Measurements from ENCODE around the gene ARID3A. TPM values are rescaled to one million over a fixed set of nuclear protein-coding genes. Genes with fewer than 3 reads are reported as not detected.
"Not testable (repeated sequence)": the region's sequence is repeated elsewhere in the genome, so short reads cannot be mapped to it uniquely, and the experiment has no call there.

ARID3A gene
- total RNA-seq, 1 experiment from 2014 or later, result 5.6 TPM

DNA sequence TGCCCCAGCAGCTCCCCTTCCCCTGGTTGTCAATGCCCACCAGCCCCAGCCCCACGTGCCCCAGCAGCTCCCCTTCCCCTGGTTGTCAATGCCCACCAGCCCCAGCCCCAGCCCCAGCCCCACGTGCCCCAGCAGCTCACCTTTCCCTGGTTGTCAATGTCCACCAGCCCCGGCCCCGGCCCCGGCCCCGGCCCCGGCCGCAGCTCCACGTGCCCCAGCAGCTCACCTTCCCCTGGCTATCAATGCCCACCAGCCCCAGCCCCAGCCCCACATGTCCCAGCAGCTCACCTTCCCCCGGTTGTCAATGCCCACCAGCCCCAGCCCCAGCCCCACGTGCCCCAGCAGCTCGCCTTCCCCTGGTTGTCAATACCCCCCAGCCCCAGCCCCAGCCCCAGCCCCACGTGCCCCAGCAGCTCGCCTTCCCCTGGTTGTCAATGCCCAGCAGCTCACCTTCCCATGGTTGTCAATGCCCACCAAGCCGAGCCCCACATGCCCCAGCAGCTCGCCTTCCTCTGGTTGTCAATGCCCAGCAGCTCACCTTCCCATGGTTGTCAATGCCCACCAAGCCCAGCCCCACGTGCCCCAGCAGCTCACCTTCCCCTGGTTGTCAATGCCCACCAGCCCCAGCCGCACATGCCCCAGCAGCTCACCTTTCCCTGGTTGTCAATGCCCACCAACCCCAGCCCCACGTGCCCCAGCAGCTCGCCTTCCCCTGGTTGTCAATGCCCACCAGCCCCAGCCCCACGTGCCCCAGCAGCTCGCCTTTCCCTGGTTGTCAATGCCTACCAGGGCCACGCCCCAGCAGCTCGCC, 46.9 kb upstream of the ARID3A start:
- H3K9me3 ChIP-seq (ENCODE audit: low read length); H3K27me3 ChIP-seq (ENCODE audit: low read length); DNase-seq; H3K36me3 ChIP-seq (ENCODE audit: low read depth, low read length); H3K4me2 ChIP-seq (ENCODE audit: low read length); BruUV-seq (replicated peaks); H3F3A ChIP-seq (ENCODE audit: low read length, unreplicated experiment); H3K4me3 ChIP-seq (ENCODE audit: low read length); H3K27ac ChIP-seq (ENCODE audit: low read length); intact Hi-C loops (cut with micrococcal nuclease); H3K4me1 ChIP-seq (ENCODE audit: insufficient read depth, low read length); H3K9ac ChIP-seq (ENCODE audit: low read length); H3K79me2 ChIP-seq (ENCODE audit: low read length); ATAC-seq; POLR2A ChIA-PET (ENCODE audit: unreplicated experiment); H3K9me2 ChIP-seq (replicated peaks; ENCODE audit: low read length); H2AFZ ChIP-seq (ENCODE audit: low read length); H4K20me1 ChIP-seq (ENCODE audit: low read length): not testable (repeated sequence)
- CTCF ChIA-PET, result interaction anchor here (0.6 kb wide), 1 partner anchor 45 kb away, joined by 4 read pairs; no protein-coding TSS in a partner anchor

DNA sequence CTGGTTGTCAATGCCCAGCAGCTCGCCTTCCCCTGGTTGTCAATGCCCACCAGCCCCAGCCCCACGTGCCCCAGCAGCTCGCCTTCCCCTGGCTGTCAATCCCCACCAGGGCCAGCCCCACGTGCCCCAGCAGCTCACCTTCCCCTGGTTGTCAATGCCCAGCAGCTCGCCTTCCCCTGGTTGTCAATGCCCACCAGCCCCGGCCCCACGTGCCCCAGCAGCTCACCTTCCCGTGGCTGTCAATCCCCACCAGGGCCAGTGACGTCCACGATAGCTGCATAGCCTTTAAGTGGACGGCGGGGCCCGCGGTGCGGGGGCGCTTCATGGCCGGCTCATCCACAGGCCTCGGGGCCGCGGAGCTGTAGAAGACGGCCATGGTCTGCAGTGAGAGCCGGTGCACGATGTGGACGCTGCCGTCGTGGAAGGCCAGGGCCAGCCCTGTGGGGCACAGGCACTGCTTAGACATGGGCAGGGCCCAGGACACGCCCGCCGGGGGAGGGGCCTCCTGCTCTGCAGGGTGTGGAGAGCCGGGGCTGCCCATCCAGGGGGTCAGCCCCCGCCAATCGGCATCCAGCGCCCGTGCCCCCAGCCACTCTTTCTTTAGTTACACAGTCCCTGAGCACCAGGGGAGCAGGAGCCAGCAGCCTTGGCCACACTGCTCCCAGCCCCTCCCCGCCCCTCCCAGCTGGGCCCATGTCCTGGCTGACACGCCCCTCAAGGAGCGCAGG, 46.0 kb upstream of the ARID3A start:
- no TSS peak for BruUV-seq (replicated peaks)
- Histone ChIP-seq H3K27me3 (ENCODE audit: low read length) (no peaks in the 10 kb centered on the region), H2AFZ (ENCODE audit: low read length) (no peak overlapping the region), H3K79me2 (ENCODE audit: low read length) (no peaks in the 10 kb centered on the region), H4K20me1 (ENCODE audit: low read length) (no peaks in the 10 kb centered on the region), H3F3A (ENCODE audit: low read length, unreplicated experiment) (no peaks in the 10 kb centered on the region), H3K36me3 (ENCODE audit: low read depth, low read length) (peaks cover 5% of the 10 kb centered on the region; the same call in 1 of the 2 replicates), H3K27ac (ENCODE audit: low read length) (no peak overlapping the region), H3K4me1 (ENCODE audit: insufficient read depth, low read length) (peaks cover 9% of the 10 kb centered on the region; the same call in 1 of the 2 replicates), H3K4me3 (ENCODE audit: low read length) (no peak overlapping the region), H3K9ac (ENCODE audit: low read length) (no peak overlapping the region), H3K4me2 (ENCODE audit: low read length) (no peak overlapping the region), H3K9me3 (ENCODE audit: low read length) (no peaks in the 10 kb centered on the region), H3K9me2 (replicated peaks; ENCODE audit: low read length) (no peaks in the 10 kb centered on the region)
- intact Hi-C loops (cut with micrococcal nuclease), result no loop called here
- POLR2A ChIA-PET (ENCODE audit: unreplicated experiment), result no interaction called here
- TF ChIP-seq EZH2phosphoT487 (IDR thresholded peaks at IDR 0.05; ENCODE audit: borderline replicate concordance, low read length), result no peak
- no peak for TF ChIP-seq CTCF (conservative IDR thresholded peaks at IDR 0.05; ENCODE audit: low read depth, low read length)
- no peak for TF ChIP-seq EZH2 (IDR thresholded peaks at IDR 0.05; ENCODE audit: low read length, unreplicated experiment)
- CTCF ChIA-PET, result no interaction called here
- no peak for ATAC-seq
- no peak for DNase-seq

- Histone ChIP-seq H3K79me2 (ENCODE audit: low read length) (no peaks in the 10 kb centered on the region), H3K36me3 (ENCODE audit: low read depth, low read length) (peaks cover 5% of the 10 kb centered on the region; the same call in 1 of the 2 replicates), H3K4me2 (ENCODE audit: low read length) (no peak overlapping the region), H3K4me3 (ENCODE audit: low read length) (no peak overlapping the region), H3K9me2 (replicated peaks; ENCODE audit: low read length) (no peaks in the 10 kb centered on the region), H4K20me1 (ENCODE audit: low read length) (no peaks in the 10 kb centered on the region), H3K27me3 (ENCODE audit: low read length) (no peaks in the 10 kb centered on the region), H3K9ac (ENCODE audit: low read length) (no peak overlapping the region), H3K4me1 (ENCODE audit: insufficient read depth, low read length) (peaks cover 9% of the 10 kb centered on the region; the same call in 1 of the 2 replicates), H3K27ac (ENCODE audit: low read length) (no peak overlapping the region), H3F3A (ENCODE audit: low read length, unreplicated experiment) (no peaks in the 10 kb centered on the region), H2AFZ (ENCODE audit: low read length) (no peak overlapping the region), H3K9me3 (ENCODE audit: low read length) (no peaks in the 10 kb centered on the region)
- TF ChIP-seq EZH2phosphoT487 (IDR thresholded peaks at IDR 0.05; ENCODE audit: borderline replicate concordance, low read length) (no peak), EZH2 (IDR thresholded peaks at IDR 0.05; ENCODE audit: low read length, unreplicated experiment) (no peak), CTCF (conservative IDR thresholded peaks at IDR 0.05; ENCODE audit: low read depth, low read length) (no peak)
- intact Hi-C loops (cut with micrococcal nuclease), result no loop called here
- ChIA-PET POLR2A (ENCODE audit: unreplicated experiment) (no interaction called here), CTCF (no interaction called here)
- BruUV-seq (replicated peaks), result no TSS peak
- no peak for ATAC-seq
- DNase-seq, result no peak
Observed at GRCh38 chr19:881385-882071, 44.3 kb upstream of the ARID3A start.
